Stimulated activated CD4-positive, alpha-beta T cell treated with anti-CD3 and anti-CD28 coated beads, Interleukin-15, amount 100 ng/mL, for 24 hours (primary cell): ENCODE data around the gene XPR1.
"Not testable (repeated sequence)": the region's sequence is repeated elsewhere in the genome, so short reads cannot be mapped to it uniquely, and the experiment has no call there.

ENCODE experiments used
- DNase-seq: peaks from one replicate; pipeline ENCODE4 v3.0.0-alpha.2; 2020

Gene XPR1

GRCh38 chr1:180842491-180843275, 210.9 kb downstream of the XPR1 start:
- no peak for DNase-seq

GRCh38 chr1:180845352-180845751, 213.5 kb downstream of the XPR1 start:
- DNase-seq = no peak

- no peak for DNase-seq
These were observed 216.4 kb downstream of the XPR1 start for GRCh38 chr1:180848191-180848590.

DNA sequence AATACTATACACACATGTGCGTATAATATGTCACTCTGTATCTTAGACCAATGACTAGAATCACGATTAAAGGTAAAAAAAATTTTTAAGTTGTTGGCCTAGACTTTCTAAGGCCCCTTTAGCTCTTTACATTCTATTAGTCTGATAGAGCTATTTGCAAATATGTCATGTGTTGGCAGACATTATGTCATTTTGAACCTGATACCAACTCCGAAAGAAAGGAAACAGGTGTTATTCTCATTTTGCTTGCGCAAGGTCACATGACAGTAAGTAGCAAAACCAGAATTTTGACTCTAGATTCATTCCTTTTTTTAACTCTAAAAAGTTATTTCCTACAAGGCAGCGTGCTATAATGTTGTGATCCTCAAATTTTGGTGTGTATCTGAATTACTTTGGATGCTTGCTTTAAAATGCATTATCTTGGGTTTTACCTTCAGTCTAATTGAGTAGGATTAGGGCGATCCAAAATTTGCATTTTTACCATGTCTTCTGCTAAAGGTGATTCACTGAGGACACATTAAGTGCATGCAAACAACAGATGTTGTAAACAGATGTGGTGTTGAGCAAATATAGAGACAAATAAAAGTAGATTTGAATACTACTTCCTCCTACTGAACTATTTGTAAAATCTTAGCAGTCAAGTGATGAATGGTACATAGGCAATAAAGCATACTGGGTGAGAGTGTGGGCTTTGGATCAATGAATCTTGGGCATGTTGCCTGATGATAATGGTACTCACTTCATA, 217.4 kb downstream of the XPR1 start:
- DNase-seq = no peak

DNA sequence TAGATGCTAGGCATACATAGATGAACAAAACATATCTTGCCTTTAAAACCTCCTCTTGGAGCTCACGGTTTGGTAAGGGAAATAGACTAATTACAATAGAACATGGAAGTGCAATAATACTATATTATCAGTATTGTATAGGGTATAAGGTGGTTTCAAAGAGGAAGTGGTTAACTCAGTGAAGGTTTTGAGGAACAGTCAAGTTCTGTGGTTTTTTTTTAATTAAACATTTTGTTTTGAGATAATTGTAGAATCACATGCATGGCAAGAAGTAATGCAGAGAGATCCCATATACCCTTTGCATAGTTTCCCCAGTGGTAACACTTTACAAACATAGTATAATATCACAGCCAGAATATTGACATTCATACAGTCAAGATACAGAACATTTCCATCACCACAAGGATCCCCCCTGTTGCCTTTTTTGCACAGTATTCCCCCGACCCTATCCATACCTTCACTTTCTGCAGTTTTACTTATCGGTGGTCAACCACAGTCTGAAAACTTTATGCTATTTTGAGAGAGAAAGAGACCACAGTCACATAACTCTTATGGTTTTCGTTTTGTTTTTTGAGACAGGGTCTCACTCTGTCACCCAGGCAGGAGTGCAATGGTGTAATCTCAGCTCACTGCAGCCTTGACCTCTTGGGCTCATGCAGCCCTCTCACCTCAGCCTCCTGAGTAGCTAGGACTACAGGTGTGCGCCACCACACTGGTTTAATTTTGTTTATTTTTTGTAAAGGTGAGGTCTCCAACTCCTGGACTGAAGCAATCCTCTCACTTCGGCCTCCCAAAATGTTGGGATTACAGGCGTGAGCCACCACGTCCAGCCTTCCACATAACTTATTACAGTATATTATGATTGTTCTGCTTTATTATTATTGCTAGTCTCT, 220.4 kb downstream of the XPR1 start:
- no peak for DNase-seq

DNA sequence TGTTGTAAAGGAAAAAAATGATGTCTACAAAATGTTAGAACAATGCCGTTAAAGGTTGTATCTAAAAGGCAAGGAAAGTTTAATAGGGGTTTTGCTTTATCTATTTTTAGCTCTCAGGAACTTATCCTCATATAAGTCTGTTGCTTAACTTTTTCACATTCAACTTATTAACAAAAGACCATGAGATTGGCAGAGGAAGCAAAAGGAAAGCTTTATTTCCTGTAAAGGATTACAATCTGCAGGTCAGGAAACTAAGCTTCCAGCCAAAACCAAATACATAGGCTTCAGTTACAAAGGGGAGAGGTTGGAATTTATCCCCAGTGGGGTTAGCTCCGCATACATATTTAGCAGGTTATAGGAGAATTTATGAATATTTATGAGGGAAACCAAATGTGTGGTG, 222.2 kb downstream of the XPR1 start:
- DNase-seq = no peak

- no peak for DNase-seq
These were observed 222.6 kb downstream of the XPR1 start for GRCh38 chr1:180854456-180854855.

- not testable (repeated sequence) for DNase-seq
These were observed 226.3 kb downstream of the XPR1 start for GRCh38 chr1:180857947-180858725.

DNA sequence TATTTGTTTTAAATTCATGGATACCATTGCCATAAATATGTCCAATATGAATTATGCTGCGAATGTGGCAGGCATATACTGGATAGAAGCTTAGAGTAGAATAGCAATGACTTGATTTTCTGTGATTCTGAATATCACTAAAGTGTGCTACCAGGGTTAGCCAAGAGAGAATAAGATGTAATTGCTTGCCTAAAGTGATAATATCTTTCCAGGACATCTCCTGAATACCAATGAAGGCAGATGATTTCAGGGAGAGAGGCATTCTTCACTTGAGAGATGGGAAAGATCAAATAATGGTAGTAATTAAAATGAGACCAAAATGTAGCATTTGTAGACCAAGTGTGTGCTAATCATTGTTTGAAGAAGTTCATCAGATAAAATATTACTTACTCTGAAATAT, 227.5 kb downstream of the XPR1 start:
- DNase-seq = no peak

GRCh38 chr1:180860535-180860934, 228.7 kb downstream of the XPR1 start:
- DNase-seq = no peak

- DNase-seq = no peak
These were observed 230.5 kb downstream of the XPR1 start for GRCh38 chr1:180862305-180862704.

DNA sequence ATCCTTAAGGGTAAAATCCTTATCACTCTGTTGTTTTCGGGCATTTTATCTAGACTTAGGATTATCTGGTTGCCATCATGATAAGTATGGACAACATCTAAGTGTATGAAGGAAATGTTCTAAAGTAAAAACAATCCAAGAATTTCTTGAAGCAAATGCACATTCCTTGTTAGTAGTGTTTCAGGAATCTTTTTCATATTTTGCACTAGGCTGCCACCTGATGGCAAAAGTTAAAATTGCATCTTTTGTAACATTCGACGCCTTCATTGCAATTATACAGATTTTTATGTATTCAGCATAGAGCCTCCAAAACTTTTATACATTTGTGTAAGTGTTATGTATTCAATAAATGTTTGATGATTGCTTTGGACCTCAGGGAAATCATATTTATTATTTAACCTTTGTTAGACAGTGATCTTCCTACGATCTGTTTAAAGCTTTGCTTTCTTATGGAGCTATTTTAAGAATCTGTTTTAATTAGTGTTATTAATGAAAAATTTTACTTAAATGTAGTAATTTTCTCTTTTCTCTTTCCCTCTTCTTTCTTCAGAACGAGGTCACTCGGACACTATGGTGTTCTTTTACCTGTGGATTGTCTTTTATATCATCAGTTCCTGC, 231.4 kb downstream of the XPR1 start:
- DNase-seq = no peak

DNA sequence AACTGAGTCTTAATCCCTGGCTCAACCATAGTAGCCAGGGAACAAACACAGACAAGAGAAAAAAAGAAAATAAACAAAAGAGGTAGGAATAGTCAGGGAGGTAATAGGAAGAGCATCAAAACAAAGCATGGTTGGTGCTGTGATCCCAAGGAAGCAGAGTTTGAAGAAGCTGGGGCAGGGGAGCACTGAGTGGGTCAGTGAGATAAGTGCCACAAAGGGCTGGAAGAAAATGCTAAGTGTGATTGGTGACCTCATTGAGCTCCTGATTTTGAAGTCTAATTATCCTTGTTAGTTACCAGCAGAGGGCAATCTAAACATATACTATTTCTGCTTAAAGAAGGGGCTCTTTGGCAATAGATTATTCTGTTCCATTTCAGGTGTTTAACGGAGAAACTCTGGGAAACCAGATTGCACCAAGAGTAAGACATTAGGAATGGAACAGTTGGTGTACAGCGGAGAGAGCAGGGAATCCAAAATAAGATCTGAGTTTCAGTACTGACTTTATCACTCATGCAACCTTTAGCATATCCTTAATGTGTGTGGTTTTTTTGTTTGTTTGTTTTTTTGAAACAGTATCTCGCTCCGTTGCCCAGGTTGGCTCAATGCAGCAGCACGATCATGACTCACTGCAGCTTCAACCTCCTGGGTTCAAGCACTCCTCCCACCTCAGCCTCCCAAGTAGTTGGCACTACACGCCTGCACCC, 250.1 kb downstream of the XPR1 start:
- DNase-seq = no peak

DNA sequence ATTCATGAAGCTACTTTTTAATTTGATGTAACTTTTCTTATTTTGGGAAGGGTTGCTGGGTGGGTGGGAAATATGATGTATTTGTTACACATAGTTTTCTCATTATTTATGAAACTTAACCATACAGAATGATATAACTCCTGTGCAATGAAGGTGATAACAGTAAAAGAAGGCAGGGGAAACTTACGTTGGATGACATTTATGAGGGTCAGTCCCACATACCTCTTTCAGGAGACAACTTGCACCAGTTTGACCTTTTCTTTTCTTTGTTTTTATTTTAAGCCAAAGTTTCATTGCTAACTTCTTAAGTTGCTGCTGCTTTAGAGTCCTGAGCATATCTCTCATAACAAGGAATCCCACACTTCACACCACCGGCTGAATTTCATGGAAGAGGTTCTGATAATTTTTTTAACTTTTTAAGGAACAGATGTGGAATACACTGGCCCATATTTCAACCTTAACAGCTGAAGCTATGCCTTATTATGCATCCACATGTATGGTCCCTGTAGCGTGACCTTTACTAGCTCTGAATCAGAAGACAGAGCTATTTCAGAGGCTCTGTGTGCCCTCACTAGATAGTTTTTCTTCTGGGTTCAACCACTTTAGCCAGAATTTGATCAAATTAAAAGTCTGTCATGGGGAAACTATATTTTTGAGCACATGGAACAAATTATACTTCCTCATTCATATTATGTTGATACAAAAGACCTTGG, 252.9 kb downstream of the XPR1 start:
- no peak for DNase-seq

GRCh38 chr1:180886338-180886737, 254.5 kb downstream of the XPR1 start:
- DNase-seq = no peak

- no peak for DNase-seq
These were observed 256.0 kb downstream of the XPR1 start for GRCh38 chr1:180887841-180888240.

GRCh38 chr1:180888870-180889269, 257.0 kb downstream of the XPR1 start:
- DNase-seq = no peak

DNA sequence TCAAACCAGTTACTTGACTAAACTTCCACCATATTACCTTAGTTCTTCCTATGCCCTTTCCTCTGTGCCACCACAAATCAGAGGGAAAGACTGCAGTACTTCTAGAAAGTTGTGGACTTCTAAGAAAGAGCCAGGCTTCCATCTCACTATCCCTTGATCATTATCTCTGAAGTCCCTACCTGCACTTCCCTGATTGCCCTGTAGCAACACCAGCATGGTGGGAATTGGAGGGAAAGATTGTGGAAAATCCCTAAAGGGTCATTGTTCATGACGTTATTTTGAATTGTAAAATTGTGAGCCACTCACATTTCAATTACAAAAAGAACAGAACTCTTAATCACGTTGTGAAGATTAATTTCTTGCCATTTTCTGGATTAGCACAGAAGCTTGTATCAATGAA, 257.5 kb downstream of the XPR1 start:
- DNase-seq = no peak

DNA sequence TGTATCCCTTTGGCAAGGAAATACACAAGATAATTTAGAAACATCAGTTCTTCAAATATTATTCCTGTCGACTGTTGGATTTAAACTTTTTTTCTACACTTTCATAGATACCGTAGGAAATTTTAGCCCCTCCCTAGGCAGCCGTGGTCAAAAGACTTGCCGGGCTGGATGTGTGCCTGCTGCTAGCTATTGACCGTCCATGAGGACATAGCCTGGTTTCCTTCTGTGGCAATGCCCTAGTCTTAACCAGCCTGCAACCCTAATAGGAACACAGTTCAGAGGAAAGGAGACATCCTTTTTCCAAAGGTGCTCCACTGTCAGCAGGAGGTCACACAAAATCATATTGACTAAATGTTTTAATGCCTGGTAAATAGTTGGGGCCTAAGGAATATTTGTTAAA, 260.4 kb downstream of the XPR1 start:
- DNase-seq = no peak

- no peak for DNase-seq
These were observed 260.9 kb downstream of the XPR1 start for GRCh38 chr1:180892675-180893074.

GRCh38 chr1:180893614-180894013, 261.8 kb downstream of the XPR1 start:
- DNase-seq = no peak
